Mesothelial cell of epicardium (in vitro differentiated cells): ENCODE results near the gene PLA2G6. TPM values are rescaled to one million over a fixed set of nuclear protein-coding genes. Genes with fewer than 3 reads are reported as not detected.

ENCODE experiments used
- DNase-seq, 2 experiments: peaks; one replicate each; pipeline ENCODE4 v3.0.0; 2021; ENCODE audit warnings: low spot score in 2 of 2; ENCODE audit not compliant: unreplicated experiment in 2 of 2
- H3K27ac Mint-ChIP-seq: 2 replicates; pipeline ENCODE4 v1.8.0; 2021; ENCODE audit warnings: mixed read lengths
- H3K27me3 Mint-ChIP-seq: 2 replicates; pipeline ENCODE4 v1.8.0; 2021; ENCODE audit warnings: low read depth, mixed read lengths
- H3K36me3 Mint-ChIP-seq: 2 replicates; pipeline ENCODE4 v1.8.0; 2021; ENCODE audit warnings: mixed read lengths
- H3K4me1 Mint-ChIP-seq: 2 replicates; pipeline ENCODE4 v1.8.0; 2021; ENCODE audit warnings: mixed read lengths
- H3K4me3 Mint-ChIP-seq: 2 replicates; pipeline ENCODE4 v1.8.0; 2021; ENCODE audit warnings: mild to moderate bottlenecking, moderate library complexity, mixed read lengths
- H3K9me3 Mint-ChIP-seq: 2 replicates; pipeline ENCODE4 v1.8.0; 2021; ENCODE audit warnings: mixed read lengths
- CTCF ChIP-seq: fragments of 200-600 bp; sonication (generic); IDR thresholded peaks from one replicate; pipeline ENCODE4 v1.5.0; 2021; ENCODE audit warnings: antibody characterized with exemption; ENCODE audit not compliant: unreplicated experiment
- total RNA-seq: library from RNA; stranded (reverse); gene quantifications from 3 replicates; pipeline ENCODE4 v1.2.1, GENCODE V29; 2021

PLA2G6 gene
- total RNA-seq, 1 donor from 2014 or later: 88.2 TPM

DNA sequence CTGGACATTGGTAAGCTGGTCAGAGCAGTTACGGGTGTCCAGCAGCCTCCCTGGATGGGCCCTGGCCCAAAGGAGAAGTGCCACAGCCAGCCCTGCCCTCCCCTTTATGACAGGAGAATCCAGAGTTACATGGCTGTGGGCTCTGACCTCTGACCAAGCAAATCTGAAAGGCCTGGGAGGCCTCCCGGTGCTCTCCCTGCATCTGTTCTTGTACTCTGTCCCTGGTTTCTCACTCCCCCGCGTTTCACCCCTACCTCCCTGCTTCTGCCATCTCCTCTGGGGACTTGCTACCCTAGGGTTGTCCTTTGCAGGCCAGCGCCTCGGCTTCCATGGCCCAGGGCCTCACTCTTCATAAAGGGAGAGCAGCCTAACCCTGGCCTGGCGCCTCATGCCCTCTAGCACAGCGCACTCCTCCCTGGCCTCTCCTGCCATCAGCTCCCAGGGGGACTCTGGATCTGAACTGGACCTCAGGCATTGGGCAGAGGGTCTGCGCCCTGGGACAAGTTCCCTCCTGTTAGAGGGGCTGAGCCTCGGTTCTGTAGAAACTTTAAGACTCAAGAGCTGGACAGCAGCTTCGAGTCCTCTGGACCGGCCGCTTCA, 113.8 kb downstream of the PLA2G6 start:
- Mint-ChIP-seq H3K4me3 (no peak overlapping the region), H3K27ac (no peak overlapping the region), H3K36me3 (peaks cover 27% of the 10 kb centered on the region), H3K9me3 (no peaks in the 10 kb centered on the region), H3K27me3 (no peaks in the 10 kb centered on the region), H3K4me1 (no peaks in the 10 kb centered on the region)
- TF ChIP-seq CTCF: no peak
- DNase-seq: no peak

DNA sequence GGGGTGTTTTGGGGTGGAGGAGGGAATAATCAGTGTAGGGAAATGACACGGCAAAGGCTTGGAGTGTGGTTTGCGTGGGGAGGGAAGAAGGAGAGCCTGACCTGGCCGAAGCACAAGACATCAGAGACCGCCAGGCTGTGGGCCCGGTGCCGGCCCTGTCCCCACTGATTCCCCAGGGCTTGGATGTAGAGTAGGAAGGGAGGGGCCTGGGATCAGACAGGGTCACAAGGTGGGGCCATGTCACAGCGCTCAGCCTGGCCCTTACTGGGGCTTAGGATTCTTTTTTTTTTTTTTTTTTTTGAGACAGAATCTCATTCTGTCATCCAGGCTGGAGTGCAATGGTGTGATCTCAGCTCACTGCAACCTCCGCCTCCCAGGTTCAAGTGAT, 114.6 kb downstream of the PLA2G6 start:
- DNase-seq: no peak
- no peaks in the 10 kb centered on the region for H3K9me3 Mint-ChIP-seq
- no peaks in the 10 kb centered on the region for H3K4me1 Mint-ChIP-seq
- no peak for TF ChIP-seq CTCF
- H3K27me3 Mint-ChIP-seq: no peaks in the 10 kb centered on the region
- no peak overlapping the region for H3K4me3 Mint-ChIP-seq
- H3K36me3 Mint-ChIP-seq: peaks cover 24% of the 10 kb centered on the region
- H3K27ac Mint-ChIP-seq: no peak overlapping the region

- no peak for DNase-seq
- no peak for TF ChIP-seq CTCF
- H3K27me3 Mint-ChIP-seq: no peaks in the 10 kb centered on the region
- no peaks in the 10 kb centered on the region for H3K4me1 Mint-ChIP-seq
- peaks cover 30% of the 10 kb centered on the region for H3K36me3 Mint-ChIP-seq
- no peak overlapping the region for H3K4me3 Mint-ChIP-seq
- no peaks in the 10 kb centered on the region for H3K9me3 Mint-ChIP-seq
- H3K27ac Mint-ChIP-seq: no peak overlapping the region
Observed at GRCh38 chr22:38066381-38067027, 115.1 kb downstream of the PLA2G6 start.

- no peak overlapping the region for H3K4me3 Mint-ChIP-seq
- no peak for TF ChIP-seq CTCF
- no peak for DNase-seq
- H3K27ac Mint-ChIP-seq: no peak overlapping the region
- H3K27me3 Mint-ChIP-seq: no peaks in the 10 kb centered on the region
- H3K4me1 Mint-ChIP-seq: no peaks in the 10 kb centered on the region
- no peaks in the 10 kb centered on the region for H3K9me3 Mint-ChIP-seq
- peaks cover 32% of the 10 kb centered on the region for H3K36me3 Mint-ChIP-seq
Observed at GRCh38 chr22:38065539-38065938, 116.1 kb downstream of the PLA2G6 start.

DNA sequence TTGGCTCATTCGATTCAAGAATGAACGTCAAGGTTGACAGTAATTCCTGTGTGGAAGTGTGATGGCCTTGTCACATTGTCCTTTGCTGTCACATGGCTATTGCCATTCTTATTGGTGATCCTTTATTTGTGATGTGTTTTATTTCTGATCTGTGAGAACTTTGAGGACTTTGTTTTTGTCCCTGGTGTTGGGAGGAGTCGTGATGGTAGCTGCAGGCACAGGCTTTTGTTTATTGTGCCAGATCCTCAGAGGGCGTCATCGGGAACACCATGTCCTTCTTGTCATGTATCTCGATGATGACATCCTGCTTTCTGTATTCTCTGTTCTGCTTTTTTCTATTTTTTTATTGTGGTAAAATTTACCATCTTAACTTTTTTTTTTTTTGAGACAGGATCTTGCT, 118.8 kb downstream of the PLA2G6 start:
- TF ChIP-seq CTCF: no peak
- H3K4me1 Mint-ChIP-seq: peaks cover 6% of the 10 kb centered on the region

More for the DNA sequence above, 118.8 kb downstream of the PLA2G6 start:
- Mint-ChIP-seq H3K36me3 (peaks cover 39% of the 10 kb centered on the region), H3K27me3 (no peaks in the 10 kb centered on the region), H3K27ac (no peak overlapping the region), H3K4me3 (no peak overlapping the region), H3K9me3 (no peaks in the 10 kb centered on the region)
- no peak for DNase-seq

Other genes starting within 250 kb of the PLA2G6 start
- 0.31 to 0.40 TPM in 2 of 3 replicates, not detected in the other for gene C22orf23, start 228.2 kb downstream of the PLA2G6 start, total RNA-seq
- 63.8 to 70.0 TPM (median 66.3 TPM) in 3 replicates for gene POLR2F, start 228.1 kb downstream of the PLA2G6 start, total RNA-seq
- 0.07 to 0.33 TPM (median 0.09 TPM) in 3 replicates for gene SOX10, start 197.3 kb downstream of the PLA2G6 start, total RNA-seq
- gene PICK1, start 124.4 kb downstream of the PLA2G6 start, total RNA-seq: 69.3 to 75.6 TPM (median 74.3 TPM) in 3 replicates
- gene SLC16A8, start 97.6 kb downstream of the PLA2G6 start, total RNA-seq: 0.14 to 0.60 TPM (median 0.18 TPM) in 3 replicates
- 1.6 to 1.9 TPM (median 1.7 TPM) in 3 replicates for gene BAIAP2L2, start 71.1 kb downstream of the PLA2G6 start, total RNA-seq
- 33.4 to 35.3 TPM (median 34.1 TPM) in 3 replicates for gene MAFF, start 20.2 kb upstream of the PLA2G6 start, total RNA-seq
- 61.4 to 64.0 TPM (median 62.8 TPM) in 3 replicates for gene TMEM184B, start 91.2 kb upstream of the PLA2G6 start, total RNA-seq
- gene CSNK1E, start 135.6 kb upstream of the PLA2G6 start, total RNA-seq: 261 to 264 TPM (median 261 TPM) in 3 replicates